ENCODE data around the gene INCA1. TPM values are rescaled to one million over a fixed set of nuclear protein-coding genes. Genes with fewer than 3 reads are reported as not detected.

Gene INCA1
- total and polyA plus RNA-seq, 2 donors (not counting 3 experiments of a cell fraction or from before 2014, with no cell fraction given) = 0.71 to 1.0 TPM

- peaks cover 44% of the 10 kb centered on the region for H3K79me2 ChIP-seq (ENCODE audit: control insufficient read depth, insufficient read depth, low read length)
- H3K27me3 ChIP-seq (ENCODE audit: control insufficient read depth in 2 of 2, insufficient read depth in 2 of 2, low read length in 2 of 2) = no peaks in the 10 kb centered on the region
- H3K9me1 ChIP-seq (replicated peaks; ENCODE audit: control insufficient read depth, extremely low read depth, insufficient read depth, low read length) = no peaks in the 10 kb centered on the region
- CTCF ChIA-PET = interaction anchor here (0.7 to 2.8 kb wide), 5 partner anchors 16 to 46 kb away, joined by 3 to 12 read pairs (median 3); partner anchors contain the start of genes CHRNE and SPAG7
- no TSS peak for BruUV-seq (replicated peaks)
- TF ChIP-seq CTCF (IDR thresholded peaks at IDR 0.05; ENCODE audit: extremely low read depth in 1 of 2, insufficient read depth in 1 of 2, low read depth in 1 of 2, low read length in 2 of 2) = no peak
- TF ChIP-seq POLR2A (IDR thresholded peaks at IDR 0.05; ENCODE audit: low read depth, low read length) = peak; percentile 51
- peak; percentile 74 for TF ChIP-seq POLR2AphosphoS5 (IDR thresholded peaks at IDR 0.05; ENCODE audit: insufficient read depth, low read depth, low read length)
- FAIRE-seq = no peak
- peak overlapping the region; percentile 72 for H3K9ac ChIP-seq (replicated peaks; ENCODE audit: extremely low read depth, insufficient read depth, low read length)
- dilution Hi-C loops (cut with MboI; ENCODE audit: extremely low pct_ligation_motif_present, low sequenced_read_pairs) (no loop called here), intact Hi-C loops (cut with micrococcal nuclease) (loop anchor here (1.0 to 2.0 kb wide), 3 partner anchors 9 to 40 kb away; partner anchors contain the start of genes RNF167, SLC25A11 and SPAG7)
- peaks cover 44% of the 10 kb centered on the region for H3K4me1 ChIP-seq (ENCODE audit: control insufficient read depth, extremely low read depth, insufficient read depth, low read length)
- peak overlapping the region; percentile 88 for H3K4me2 ChIP-seq (ENCODE audit: insufficient read depth, low read length)
- H3K27ac ChIP-seq (ENCODE audit: insufficient read depth, low read depth, low read length) = peak overlapping the region; percentile 90
- peak overlapping the region; percentile 81 to 99 (median 95) for H3K4me3 ChIP-seq (replicated peaks in 1 of 3; ENCODE audit: insufficient read depth in 1 of 3, low read depth in 1 of 3, low read length in 3 of 3)
- peak; percentile 88 for DNase-seq (ENCODE audit: low read depth, low spot score)
- H3K36me3 ChIP-seq (ENCODE audit: control insufficient read depth in 2 of 2, extremely low read depth in 1 of 2, insufficient read depth in 2 of 2, low read length in 2 of 2) = peaks cover 7 to 18% of the 10 kb centered on the region in 2 experiments
- POLR2A ChIA-PET = interaction anchor here (0.6 to 2.3 kb wide), 2 partner anchors 9 to 18 kb away, joined by 4 to 18 read pairs; partner anchors contain the start of gene SPAG7
- H4K20me1 ChIP-seq (replicated peaks; ENCODE audit: control insufficient read depth, extremely low read depth, insufficient read depth, low read length) = no peaks in the 10 kb centered on the region
- H3K9me3 ChIP-seq (replicated peaks; ENCODE audit: control insufficient read depth, insufficient read depth, low read length) = no peaks in the 10 kb centered on the region
- peak overlapping the region; percentile 51 for H2AFZ ChIP-seq (ENCODE audit: low read depth, low read length)
These were observed 48.4 kb downstream of the INCA1 start for GRCh38 chr17:4948931-4949320.
